ENCODE results near the gene MAP3K6. TPM values are rescaled to one million over a fixed set of nuclear protein-coding genes. Genes with fewer than 3 reads are reported as not detected.

The MAP3K6 gene
- polyA plus RNA-seq, 1 donor from 2014 or later, result 4.4 TPM

DNA sequence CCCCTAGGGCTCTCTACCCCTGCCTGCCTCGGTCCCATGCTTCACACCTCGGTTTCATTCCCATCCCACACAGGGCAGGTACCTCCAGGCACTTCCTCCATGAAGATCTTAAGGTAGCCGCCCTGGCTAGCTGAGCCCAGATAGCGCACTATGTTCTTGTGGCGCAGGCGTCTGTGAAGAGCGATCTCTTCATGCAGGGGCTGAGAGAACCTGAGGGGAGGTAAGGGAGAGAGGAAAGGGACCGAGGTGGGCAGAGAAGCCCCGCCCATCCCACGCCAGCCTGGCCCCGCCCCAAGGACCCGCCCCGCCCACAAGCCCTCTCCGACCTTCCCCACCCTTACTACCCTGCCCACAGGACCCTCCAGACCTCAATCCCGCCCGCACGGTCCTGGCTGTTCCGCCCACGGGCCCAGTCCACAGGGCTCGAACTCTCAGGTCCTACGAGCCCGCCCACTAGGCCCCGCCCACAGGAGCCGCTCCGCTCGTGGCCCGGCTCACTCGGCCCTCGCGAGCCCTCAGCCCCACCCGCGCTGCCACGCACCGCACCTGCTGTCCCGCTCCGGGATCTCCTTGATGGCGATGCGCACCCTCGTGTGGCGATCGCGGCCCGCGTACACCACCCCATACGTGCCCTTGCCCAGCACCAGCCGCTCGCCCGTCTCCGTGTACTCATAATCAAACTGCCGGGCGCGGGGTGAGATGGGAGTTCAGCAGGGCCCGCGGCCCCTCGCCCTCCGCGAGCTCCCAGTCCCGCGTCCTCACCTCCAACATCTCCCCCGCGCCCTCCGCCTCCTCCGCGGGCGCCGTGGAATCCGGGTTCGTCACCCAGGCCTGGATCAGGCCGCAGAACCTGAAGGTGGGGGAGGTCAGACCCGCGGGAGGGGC is 6.4 kb downstream of the MAP3K6 start:
- no peak for TF ChIP-seq MXI1 (conservative IDR thresholded peaks at IDR 0.05; ENCODE audit: poor library complexity, severe bottlenecking)
- TF ChIP-seq POLR2AphosphoS5 (IDR thresholded peaks at IDR 0.05), result no peak
- TF ChIP-seq RAD21 (conservative IDR thresholded peaks at IDR 0.05), result no peak
- TF ChIP-seq EZH2 (IDR thresholded peaks at IDR 0.05; ENCODE audit: borderline replicate concordance, insufficient read depth, low read length, poor library complexity, severe bottlenecking), result no peak
- TF ChIP-seq SMC3 (conservative IDR thresholded peaks at IDR 0.05; ENCODE audit: poor library complexity), result no peak
- TF ChIP-seq EP300 (conservative IDR thresholded peaks at IDR 0.05; ENCODE audit: poor library complexity, severe bottlenecking), result no peak
- TF ChIP-seq, protein P1, sequence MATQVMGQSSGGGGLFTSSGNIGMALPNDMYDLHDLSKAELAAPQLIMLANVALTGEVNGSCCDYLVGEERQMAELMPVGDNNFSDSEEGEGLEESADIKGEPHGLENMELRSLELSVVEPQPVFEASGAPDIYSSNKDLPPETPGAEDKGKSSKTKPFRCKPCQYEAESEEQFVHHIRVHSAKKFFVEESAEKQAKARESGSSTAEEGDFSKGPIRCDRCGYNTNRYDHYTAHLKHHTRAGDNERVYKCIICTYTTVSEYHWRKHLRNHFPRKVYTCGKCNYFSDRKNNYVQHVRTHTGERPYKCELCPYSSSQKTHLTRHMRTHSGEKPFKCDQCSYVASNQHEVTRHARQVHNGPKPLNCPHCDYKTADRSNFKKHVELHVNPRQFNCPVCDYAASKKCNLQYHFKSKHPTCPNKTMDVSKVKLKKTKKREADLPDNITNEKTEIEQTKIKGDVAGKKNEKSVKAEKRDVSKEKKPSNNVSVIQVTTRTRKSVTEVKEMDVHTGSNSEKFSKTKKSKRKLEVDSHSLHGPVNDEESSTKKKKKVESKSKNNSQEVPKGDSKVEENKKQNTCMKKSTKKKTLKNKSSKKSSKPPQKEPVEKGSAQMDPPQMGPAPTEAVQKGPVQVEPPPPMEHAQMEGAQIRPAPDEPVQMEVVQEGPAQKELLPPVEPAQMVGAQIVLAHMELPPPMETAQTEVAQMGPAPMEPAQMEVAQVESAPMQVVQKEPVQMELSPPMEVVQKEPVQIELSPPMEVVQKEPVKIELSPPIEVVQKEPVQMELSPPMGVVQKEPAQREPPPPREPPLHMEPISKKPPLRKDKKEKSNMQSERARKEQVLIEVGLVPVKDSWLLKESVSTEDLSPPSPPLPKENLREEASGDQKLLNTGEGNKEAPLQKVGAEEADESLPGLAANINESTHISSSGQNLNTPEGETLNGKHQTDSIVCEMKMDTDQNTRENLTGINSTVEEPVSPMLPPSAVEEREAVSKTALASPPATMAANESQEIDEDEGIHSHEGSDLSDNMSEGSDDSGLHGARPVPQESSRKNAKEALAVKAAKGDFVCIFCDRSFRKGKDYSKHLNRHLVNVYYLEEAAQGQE (IDR thresholded peaks at IDR 0.05; ENCODE audit: borderline replicate concordance), result no peak
- TF ChIP-seq, protein P2, sequence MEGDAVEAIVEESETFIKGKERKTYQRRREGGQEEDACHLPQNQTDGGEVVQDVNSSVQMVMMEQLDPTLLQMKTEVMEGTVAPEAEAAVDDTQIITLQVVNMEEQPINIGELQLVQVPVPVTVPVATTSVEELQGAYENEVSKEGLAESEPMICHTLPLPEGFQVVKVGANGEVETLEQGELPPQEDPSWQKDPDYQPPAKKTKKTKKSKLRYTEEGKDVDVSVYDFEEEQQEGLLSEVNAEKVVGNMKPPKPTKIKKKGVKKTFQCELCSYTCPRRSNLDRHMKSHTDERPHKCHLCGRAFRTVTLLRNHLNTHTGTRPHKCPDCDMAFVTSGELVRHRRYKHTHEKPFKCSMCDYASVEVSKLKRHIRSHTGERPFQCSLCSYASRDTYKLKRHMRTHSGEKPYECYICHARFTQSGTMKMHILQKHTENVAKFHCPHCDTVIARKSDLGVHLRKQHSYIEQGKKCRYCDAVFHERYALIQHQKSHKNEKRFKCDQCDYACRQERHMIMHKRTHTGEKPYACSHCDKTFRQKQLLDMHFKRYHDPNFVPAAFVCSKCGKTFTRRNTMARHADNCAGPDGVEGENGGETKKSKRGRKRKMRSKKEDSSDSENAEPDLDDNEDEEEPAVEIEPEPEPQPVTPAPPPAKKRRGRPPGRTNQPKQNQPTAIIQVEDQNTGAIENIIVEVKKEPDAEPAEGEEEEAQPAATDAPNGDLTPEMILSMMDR (IDR thresholded peaks at IDR 0.05; ENCODE audit: poor library complexity, severe bottlenecking), result no peak
- no peak for TF ChIP-seq TAF1 (IDR thresholded peaks at IDR 0.05; ENCODE audit: low read depth)
- no peak overlapping the region for H2AFZ ChIP-seq (ENCODE audit: low read depth, low read length)
- H3K9me3 ChIP-seq (ENCODE audit: low read length), result no peaks in the 10 kb centered on the region
- H3K4me2 ChIP-seq (ENCODE audit: low read length), result no peak overlapping the region
- H3K27me3 ChIP-seq (ENCODE audit: insufficient read depth, low read depth, low read length), result peaks cover 24% of the 10 kb centered on the region
- no peaks in the 10 kb centered on the region for H3K9me2 ChIP-seq (ENCODE audit: insufficient read depth, low read length)
- no peak overlapping the region for H3K4me3 ChIP-seq (ENCODE audit: low read length)
- no peak overlapping the region for H3K9ac ChIP-seq (ENCODE audit: low read length)
- no peaks in the 10 kb centered on the region for H3K79me2 ChIP-seq (replicated peaks; ENCODE audit: insufficient read depth, low read length)
- H3K27ac ChIP-seq (ENCODE audit: low read length), result no peak overlapping the region
- H3K36me3 ChIP-seq (ENCODE audit: insufficient read depth, low read length), result no peaks in the 10 kb centered on the region
- H4K20me1 ChIP-seq (ENCODE audit: insufficient read depth), result no peaks in the 10 kb centered on the region
- H3F3A ChIP-seq (ENCODE audit: insufficient read depth, low read length, poor library complexity, severe bottlenecking), result no peaks in the 10 kb centered on the region

DNA sequence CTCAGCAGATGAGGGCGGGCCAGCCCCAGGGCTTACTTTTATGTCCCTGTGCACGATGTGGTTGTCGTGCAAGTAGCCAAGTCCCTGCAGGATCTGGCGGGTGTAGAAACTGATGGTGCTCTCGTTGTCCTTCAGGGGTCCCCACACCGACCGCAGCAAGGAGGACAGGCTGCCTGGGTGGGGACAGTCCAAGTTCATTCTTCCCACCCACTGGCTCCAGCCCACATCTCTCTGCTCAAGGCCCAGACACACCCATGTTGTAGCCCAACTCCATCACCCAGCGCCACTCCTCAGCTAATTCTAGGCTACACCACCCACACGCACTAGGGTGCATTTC is 7.0 kb downstream of the MAP3K6 start:
- Histone ChIP-seq H3K4me2 (ENCODE audit: low read length) (no peak overlapping the region), H3K9ac (ENCODE audit: low read length) (no peak overlapping the region), H3K27ac (ENCODE audit: low read length) (no peak overlapping the region), H3F3A (ENCODE audit: insufficient read depth, low read length, poor library complexity, severe bottlenecking) (no peaks in the 10 kb centered on the region), H3K9me3 (ENCODE audit: low read length) (no peaks in the 10 kb centered on the region), H2AFZ (ENCODE audit: low read depth, low read length) (no peak overlapping the region), H3K27me3 (ENCODE audit: insufficient read depth, low read depth, low read length) (peaks cover 24% of the 10 kb centered on the region), H3K4me3 (ENCODE audit: low read length) (no peak overlapping the region), H3K36me3 (ENCODE audit: insufficient read depth, low read length) (no peaks in the 10 kb centered on the region), H3K9me2 (ENCODE audit: insufficient read depth, low read length) (no peaks in the 10 kb centered on the region), H4K20me1 (ENCODE audit: insufficient read depth) (no peaks in the 10 kb centered on the region), H3K79me2 (replicated peaks; ENCODE audit: insufficient read depth, low read length) (no peaks in the 10 kb centered on the region)
- TF ChIP-seq RAD21 (conservative IDR thresholded peaks at IDR 0.05) (no peak), MXI1 (conservative IDR thresholded peaks at IDR 0.05; ENCODE audit: poor library complexity, severe bottlenecking) (no peak)

All from neural cell (in vitro differentiated cells).